Measurements from ENCODE around the gene GPR21.

GPR21 gene

DNA sequence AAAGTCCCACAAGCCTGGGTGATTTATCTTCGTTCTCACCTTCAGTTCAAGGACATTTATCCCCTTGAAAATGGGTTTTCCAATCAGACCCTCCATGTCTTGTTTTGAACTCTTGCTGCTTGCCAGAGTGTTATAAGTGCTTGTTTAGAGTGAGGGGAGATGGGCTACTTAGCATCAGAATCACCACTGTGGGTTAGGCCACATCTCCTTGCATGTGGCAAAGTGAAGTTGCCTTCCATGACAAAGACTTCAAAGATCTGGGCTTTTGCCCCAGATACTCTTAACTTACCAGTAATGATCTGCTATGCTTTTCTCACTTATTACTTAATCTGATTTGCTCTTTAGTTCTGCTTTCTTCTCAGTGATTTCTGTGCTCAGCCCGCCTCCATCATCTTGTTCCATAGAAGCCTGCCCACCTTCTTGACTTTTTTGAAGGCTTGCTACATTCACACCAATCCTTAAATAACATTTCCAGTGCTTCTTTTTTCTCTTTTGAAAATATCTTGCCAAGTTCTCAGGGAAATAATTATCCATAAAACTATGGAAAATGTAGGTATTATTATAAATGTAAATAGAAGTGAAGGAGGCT lies 39.0 kb downstream of the GPR21 start:
- Histone ChIP-seq H3K4me3 (ENCODE audit: low read length) (no peak overlapping the region), H3K9me3 (ENCODE audit: control insufficient read depth, low read length) (no peaks in the 10 kb centered on the region), H3K9ac (ENCODE audit: low read length) (no peak overlapping the region), H3K27me3 (ENCODE audit: control insufficient read depth, insufficient read depth, low read length) (no peaks in the 10 kb centered on the region), H3K36me3 (ENCODE audit: control insufficient read depth, insufficient read depth, low read length) (no peaks in the 10 kb centered on the region), H3K4me1 (ENCODE audit: control insufficient read depth, insufficient read depth, low read length) (no peaks in the 10 kb centered on the region)

DNA sequence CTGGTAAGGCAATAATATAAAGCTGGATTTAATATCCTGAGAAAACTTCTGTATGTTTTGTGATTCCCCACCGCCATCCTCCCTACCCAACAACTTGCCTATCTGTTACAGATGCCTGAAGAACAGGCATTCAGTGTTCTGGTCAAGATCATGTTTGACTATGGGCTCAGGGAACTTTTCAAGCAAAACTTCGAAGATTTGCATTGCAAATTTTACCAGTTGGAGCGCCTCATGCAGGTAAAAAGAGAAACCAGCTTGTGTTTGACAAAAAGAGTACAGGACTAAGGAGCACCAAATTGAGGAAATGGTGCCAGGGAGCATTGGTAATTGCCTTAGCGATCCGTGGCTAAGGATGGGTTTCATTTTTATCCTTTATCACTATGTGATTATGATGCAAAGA lies 40.0 kb downstream of the GPR21 start:
- Histone ChIP-seq H3K4me1 (ENCODE audit: control insufficient read depth, insufficient read depth, low read length) (no peaks in the 10 kb centered on the region), H3K9me3 (ENCODE audit: control insufficient read depth, low read length) (no peaks in the 10 kb centered on the region), H3K4me3 (ENCODE audit: low read length) (no peak overlapping the region), H3K36me3 (ENCODE audit: control insufficient read depth, insufficient read depth, low read length) (no peaks in the 10 kb centered on the region), H3K9ac (ENCODE audit: low read length) (no peak overlapping the region), H3K27me3 (ENCODE audit: control insufficient read depth, insufficient read depth, low read length) (no peaks in the 10 kb centered on the region)

DNA sequence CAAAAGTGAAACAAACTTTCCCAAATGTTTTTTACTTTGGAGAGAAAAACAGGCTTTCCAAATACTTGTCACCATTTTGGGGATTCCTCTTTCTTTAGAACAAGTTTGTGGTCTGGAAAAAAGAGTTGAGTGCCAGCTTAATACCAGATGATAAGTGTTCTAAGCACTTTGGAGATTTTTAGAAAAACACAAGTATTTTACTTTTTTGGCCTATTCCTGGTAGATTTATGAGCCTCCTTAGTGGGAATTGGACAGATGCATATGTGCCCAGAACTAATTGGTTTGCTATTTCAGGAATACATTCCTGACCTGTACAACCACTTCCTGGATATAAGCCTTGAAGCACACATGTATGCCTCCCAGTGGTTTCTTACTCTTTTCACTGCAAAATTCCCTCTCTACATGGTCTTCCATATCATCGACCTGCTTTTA lies 40.5 kb downstream of the GPR21 start:
- H3K4me3 ChIP-seq (ENCODE audit: low read length) = no peak overlapping the region
- no peaks in the 10 kb centered on the region for H3K27me3 ChIP-seq (ENCODE audit: control insufficient read depth, insufficient read depth, low read length)
- no peaks in the 10 kb centered on the region for H3K36me3 ChIP-seq (ENCODE audit: control insufficient read depth, insufficient read depth, low read length)
- no peaks in the 10 kb centered on the region for H3K9me3 ChIP-seq (ENCODE audit: control insufficient read depth, low read length)
- H3K4me1 ChIP-seq (ENCODE audit: control insufficient read depth, insufficient read depth, low read length) = no peaks in the 10 kb centered on the region
- no peak overlapping the region for H3K9ac ChIP-seq (ENCODE audit: low read length)

DNA sequence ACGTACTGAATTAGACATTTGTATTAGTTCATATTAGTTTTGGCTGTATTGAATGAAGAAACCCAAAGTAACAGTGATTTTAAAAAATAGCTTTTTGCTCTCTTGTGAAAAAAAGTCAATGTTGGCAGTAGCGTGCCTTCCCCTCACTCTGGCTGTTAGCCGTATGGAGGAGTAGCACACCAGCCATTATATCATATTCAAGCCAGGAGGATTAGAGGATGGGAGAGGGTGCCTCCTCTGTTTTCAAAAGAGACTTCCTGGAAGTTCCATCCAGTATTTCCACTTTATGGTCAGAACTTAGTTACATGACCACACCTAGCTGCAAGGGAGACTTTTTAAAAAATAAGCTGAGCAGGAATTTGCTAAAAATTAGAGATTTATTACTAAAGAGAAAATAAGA lies 41.2 kb downstream of the GPR21 start:
- Histone ChIP-seq H3K36me3 (ENCODE audit: control insufficient read depth, insufficient read depth, low read length) (no peaks in the 10 kb centered on the region), H3K4me1 (ENCODE audit: control insufficient read depth, insufficient read depth, low read length) (no peaks in the 10 kb centered on the region), H3K27me3 (ENCODE audit: control insufficient read depth, insufficient read depth, low read length) (no peaks in the 10 kb centered on the region), H3K4me3 (ENCODE audit: low read length) (no peak overlapping the region), H3K9ac (ENCODE audit: low read length) (no peak overlapping the region), H3K9me3 (ENCODE audit: control insufficient read depth, low read length) (no peaks in the 10 kb centered on the region)

DNA sequence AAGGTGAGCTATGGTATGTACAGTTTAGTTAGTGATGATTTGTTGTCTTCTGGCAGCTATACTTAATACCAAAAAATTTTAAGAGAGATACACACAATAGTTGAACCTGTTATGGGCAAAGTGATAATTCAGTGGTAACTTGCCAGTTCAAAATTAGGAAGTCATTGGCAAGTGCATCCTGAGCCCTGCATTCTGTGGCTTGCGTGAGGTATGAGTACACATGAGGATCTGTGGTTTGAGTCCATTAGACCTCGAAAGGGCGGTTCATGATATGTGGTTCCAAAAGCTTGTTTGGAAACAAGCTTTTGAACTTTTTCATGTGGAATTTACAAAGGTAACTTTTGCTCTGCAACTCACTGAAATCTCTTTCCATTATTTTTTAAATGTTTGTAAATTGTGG lies 47.0 kb downstream of the GPR21 start:
- no peaks in the 10 kb centered on the region for H3K27me3 ChIP-seq (ENCODE audit: control insufficient read depth, insufficient read depth, low read length)
- H3K9ac ChIP-seq (ENCODE audit: low read length) = no peak overlapping the region
- no peaks in the 10 kb centered on the region for H3K9me3 ChIP-seq (ENCODE audit: control insufficient read depth, low read length)
- H3K4me1 ChIP-seq (ENCODE audit: control insufficient read depth, insufficient read depth, low read length) = no peaks in the 10 kb centered on the region
- no peak overlapping the region for H3K4me3 ChIP-seq (ENCODE audit: low read length)
- no peaks in the 10 kb centered on the region for H3K36me3 ChIP-seq (ENCODE audit: control insufficient read depth, insufficient read depth, low read length)

DNA sequence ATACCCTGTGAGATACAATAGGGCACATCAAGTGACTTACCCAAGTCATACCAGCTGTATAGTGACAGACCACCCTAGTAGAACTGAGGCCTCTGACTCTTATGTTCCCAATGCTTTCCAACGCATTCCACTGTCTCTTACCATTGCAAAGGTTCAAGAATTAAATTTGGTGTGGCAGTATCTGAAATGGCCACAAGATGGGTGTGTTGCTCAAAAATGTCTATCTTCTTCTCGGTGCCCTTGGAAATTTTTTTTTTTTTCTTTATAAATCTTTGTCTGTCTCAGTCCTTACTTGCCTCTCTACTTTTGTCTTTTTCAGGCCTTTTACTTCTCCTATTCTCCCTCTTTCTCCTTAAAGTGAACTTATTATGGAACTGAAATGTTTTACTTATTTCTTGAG lies 48.4 kb downstream of the GPR21 start:
- Histone ChIP-seq H3K27me3 (ENCODE audit: control insufficient read depth, insufficient read depth, low read length) (no peaks in the 10 kb centered on the region), H3K36me3 (ENCODE audit: control insufficient read depth, insufficient read depth, low read length) (no peaks in the 10 kb centered on the region), H3K4me1 (ENCODE audit: control insufficient read depth, insufficient read depth, low read length) (no peaks in the 10 kb centered on the region), H3K9me3 (ENCODE audit: control insufficient read depth, low read length) (no peaks in the 10 kb centered on the region), H3K9ac (ENCODE audit: low read length) (no peak overlapping the region), H3K4me3 (ENCODE audit: low read length) (no peak overlapping the region)

DNA sequence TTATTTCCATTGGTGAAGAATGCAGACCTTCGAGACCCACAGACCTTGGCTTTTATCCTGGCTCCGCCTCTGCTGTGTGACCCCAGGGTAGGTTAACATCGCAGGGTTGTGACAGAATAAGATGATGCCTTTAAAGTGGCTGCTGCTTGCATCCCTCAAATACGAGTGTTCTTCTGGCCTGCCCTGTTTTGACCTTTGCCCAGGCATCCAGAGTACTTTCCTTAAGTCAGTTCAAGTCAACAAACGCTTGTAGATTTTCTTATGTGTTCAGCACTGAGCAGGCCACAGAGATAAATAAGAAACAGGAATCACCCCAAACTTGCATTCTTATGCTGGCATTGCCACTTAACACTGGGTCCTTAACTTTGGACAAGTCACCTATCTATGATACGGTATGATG lies 50.2 kb downstream of the GPR21 start:
- Histone ChIP-seq H3K4me1 (ENCODE audit: control insufficient read depth, insufficient read depth, low read length) (no peaks in the 10 kb centered on the region), H3K27me3 (ENCODE audit: control insufficient read depth, insufficient read depth, low read length) (no peaks in the 10 kb centered on the region), H3K36me3 (ENCODE audit: control insufficient read depth, insufficient read depth, low read length) (no peaks in the 10 kb centered on the region), H3K4me3 (ENCODE audit: low read length) (no peak overlapping the region), H3K9me3 (ENCODE audit: control insufficient read depth, low read length) (no peaks in the 10 kb centered on the region), H3K9ac (ENCODE audit: low read length) (no peak overlapping the region)

DNA sequence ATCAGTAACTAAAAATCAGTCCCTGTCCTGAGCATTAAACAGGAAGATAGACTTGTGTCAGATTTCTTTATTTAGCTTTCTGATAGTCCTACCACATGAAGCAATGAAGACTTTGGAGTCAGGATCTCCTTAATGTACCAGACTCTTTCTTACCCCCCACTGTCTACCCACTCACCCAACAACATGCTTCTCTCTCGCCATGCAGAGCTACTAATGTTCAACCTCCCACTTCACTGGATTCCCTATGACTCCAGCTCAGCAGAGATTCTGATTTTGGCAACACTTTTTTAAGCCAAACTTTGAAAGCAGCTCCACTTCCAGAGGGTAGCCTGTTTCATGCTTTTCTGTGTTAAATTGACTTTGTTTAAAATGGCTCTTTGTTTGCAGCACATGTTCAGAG lies 50.8 kb downstream of the GPR21 start:
- no peaks in the 10 kb centered on the region for H3K4me1 ChIP-seq (ENCODE audit: control insufficient read depth, insufficient read depth, low read length)
- H3K4me3 ChIP-seq (ENCODE audit: low read length) = no peak overlapping the region
- H3K27me3 ChIP-seq (ENCODE audit: control insufficient read depth, insufficient read depth, low read length) = no peaks in the 10 kb centered on the region
- no peak overlapping the region for H3K9ac ChIP-seq (ENCODE audit: low read length)
- H3K9me3 ChIP-seq (ENCODE audit: control insufficient read depth, low read length) = no peaks in the 10 kb centered on the region
- H3K36me3 ChIP-seq (ENCODE audit: control insufficient read depth, insufficient read depth, low read length) = no peaks in the 10 kb centered on the region

All from mucosa of stomach (tissue), 1 donor.